HG02970 (cell line): Measurements from ENCODE around the gene WDR45.

Experiments used
- ATAC-seq: cut with Tn5 transposase; IDR thresholded peaks from one replicate; pipeline ENCODE4 v1.9.1; 2021; ENCODE audit warnings: mild to moderate bottlenecking, moderate library complexity, moderate number of reproducible peaks; ENCODE audit not compliant: unreplicated experiment, low FRiP score

The WDR45 gene

DNA sequence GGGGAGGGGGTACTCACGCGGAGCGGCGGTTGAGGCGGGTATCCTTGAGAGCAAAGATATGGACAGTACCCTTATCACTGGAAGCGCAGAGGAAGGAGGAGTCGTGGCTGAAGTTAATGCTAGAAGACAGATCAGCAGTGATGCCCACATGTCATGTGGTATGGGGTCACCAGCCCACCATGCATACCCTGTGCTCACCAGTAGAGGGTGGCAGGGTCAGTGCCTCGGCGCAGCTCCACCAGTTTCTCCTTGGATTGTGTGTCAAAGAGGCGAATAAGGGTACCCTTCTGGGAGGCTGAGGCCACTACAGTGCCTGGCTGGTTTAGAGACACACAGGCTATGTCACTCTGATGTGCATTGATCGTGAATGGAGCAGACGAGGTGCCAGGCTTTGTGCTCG lies 4.3 kb downstream of the WDR45 start:
- no peak for ATAC-seq

DNA sequence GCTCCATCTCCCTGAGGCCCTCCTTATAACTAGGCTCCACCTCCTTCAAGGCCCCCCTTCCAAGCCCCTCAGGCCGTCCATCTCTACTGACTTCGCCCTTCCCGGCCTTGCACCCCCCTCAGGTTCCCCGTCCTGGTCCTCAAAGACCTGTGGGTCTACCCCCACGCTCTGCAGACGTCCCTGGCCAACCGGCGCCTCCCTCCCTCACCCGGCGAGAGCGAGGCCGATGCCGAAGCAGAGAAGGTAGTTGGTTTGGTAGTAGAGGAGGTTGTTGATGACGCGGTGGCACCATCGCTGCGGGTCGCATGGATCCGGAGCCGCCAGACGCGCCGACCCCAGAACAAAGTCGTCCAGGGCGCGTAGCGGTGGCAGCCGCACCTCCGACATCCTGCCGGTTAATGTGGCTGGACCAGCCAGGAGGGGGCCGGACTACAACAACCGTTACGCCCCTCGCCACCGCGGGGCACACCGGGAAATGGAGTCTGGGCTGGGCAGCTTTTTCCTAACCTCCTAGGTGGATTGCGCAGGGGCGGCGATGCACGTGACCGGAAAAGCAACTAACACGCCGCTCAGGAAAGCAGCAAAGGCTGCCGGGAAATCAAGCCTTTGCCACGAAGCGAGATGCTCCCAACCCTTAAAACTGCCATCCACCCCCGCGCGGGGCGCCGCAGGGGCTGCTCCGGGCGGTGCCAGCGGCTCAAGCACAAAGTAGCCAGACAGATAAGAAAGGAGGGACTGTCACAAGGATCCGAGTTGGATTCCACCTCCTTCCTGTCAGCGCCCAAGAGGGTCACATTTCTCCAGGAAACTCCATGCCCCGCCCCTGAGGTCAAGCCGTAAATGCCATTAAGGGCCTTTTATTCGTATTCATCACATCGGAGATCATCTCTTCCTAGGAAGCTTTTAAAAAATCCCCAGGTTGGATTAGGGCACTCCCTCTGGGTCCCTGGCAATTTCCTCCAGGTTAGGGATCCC lies 5.8 kb downstream of the WDR45 start, which contains the start of gene PRAF2:
PRAF2 (minus strand) TSS at position 402 of the 975 bp plus-strand sequence; CDS start at position 387, 15 bp downstream.
- ATAC-seq = no peak

DNA sequence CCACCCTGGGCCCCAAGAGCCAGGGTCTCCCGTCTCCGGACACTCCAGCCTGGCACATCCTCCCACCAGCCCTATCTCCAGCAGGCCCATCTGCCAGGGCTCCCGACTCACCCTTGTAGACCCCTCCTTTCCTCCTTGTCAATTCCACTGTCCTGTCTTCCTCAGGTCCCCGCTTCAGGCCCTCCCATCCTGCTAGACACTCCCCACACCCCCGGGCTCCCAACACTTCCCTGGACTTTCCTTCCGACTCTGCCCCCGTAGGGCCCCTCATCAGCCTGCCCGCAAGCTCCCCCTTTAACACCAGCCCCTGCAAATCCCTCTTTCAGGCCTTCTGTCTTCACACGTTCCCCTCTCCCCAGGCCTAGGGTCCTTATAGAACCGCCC lies 7.0 kb downstream of the WDR45 start:
- no peak for ATAC-seq

DNA sequence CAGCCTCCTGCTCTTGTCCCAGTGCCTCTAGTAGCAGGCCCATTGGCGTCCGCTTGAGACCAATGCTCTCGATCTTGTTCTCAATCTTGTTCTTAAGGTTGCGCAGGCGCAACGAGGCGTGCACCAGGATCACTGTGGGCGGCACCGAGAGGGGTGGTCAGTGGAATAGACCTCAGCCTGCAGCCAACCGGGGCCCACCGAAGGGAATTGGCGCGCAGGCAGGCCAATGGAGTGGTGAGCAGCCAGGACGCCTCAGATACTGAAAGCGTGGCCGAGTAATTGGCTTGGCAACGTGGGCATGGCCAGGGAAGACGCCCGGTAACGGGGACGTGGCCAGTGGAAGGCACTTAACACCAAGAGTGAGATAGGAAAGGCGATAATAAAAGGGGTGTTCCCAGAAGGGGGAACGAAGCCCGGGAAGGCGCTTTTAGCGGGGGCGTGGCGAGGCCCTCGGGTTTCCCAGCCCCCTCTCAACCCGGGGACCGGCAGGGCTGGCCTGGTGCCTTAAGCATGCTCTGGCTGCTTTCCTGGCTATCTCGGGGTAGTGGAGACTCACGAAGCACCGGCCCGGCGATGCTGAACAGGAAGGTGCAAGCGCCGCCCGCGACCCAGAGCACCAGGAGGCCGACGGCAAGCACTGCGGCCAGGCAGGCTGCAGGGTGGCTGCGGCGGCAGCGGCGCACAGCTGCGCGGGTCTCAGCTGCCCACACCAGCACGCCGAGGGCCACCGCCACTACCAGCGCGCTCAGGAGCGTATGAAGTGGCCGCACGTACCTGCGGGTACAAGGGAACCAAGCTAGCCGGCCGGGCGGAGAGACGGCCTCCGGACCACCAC lies 7.6 kb downstream of the WDR45 start:
- ATAC-seq = no peak

DNA sequence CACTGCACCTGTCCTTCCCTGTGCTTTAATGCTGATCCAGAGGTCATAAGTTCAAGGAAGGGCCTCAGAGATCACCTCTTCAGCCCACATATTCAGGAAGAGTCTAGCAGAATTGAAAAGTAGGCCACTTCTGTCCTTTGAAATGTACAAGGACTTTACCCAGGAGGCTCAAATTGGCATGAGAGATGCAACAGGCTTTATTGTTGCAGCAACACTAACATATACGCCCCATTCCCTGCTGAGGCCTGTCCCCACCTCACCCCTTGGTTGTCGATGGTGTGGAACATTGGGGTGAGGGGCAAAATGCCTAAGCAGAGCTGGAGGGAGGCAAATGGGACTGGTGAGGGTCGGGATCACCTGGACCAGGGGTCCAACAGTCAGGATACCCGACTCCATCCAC lies 8.7 kb downstream of the WDR45 start:
- ATAC-seq = no peak

DNA sequence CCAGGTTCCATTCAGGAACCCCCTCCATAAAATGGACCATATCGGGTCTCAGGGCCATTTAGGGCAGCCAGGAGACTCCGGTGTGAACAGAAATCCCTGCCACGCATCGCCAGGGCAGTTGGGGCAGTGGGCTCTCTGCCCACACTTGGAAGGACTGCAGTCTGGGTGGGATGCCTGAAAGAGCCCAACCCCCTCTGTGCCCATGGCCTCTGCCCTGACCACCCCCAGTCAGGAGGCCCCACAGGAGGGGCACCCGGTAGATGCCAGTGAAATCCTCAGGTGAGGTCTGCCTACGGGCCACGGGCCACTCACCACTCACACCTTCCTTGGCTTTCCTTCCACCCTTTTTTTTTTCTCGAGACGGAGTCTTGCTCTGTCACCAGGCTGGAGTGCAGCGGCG lies 10.6 kb downstream of the WDR45 start:
- ATAC-seq = no peak

DNA sequence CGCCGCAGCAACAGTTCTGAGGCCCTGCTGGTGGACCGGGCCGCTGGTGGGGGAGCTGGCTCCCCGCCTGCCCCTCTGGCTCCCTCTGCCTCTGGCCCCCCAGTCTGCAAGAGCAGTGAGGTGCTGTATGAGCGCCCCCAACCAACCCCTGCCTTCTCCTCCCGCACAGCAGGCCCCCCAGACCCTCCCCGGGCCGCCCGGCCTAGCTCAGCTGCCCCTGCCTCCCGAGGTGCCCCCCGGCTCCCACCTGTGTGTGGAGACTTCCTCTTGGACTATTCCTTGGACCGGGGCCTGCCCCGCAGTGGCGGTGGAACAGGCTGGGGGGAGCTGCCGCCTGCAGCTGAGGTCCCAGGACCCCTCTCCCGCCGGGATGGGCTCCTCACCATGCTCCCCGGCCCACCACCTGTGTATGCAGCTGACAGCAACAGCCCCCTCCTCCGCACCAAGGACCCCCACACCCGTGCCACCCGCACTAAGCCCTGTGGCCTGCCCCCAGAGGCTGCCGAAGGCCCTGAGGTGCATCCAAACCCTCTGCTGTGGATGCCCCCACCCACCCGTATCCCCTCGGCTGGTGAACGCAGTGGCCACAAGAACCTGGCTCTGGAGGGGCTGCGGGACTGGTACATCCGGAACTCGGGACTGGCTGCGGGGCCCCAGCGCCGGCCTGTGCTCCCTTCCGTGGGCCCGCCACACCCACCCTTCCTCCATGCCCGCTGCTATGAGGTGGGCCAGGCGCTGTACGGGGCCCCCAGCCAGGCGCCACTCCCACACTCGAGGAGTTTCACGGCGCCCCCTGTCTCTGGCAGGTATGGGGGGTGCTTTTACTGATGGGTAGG lies 12.2 kb downstream of the WDR45 start:
- ATAC-seq = no peak

DNA sequence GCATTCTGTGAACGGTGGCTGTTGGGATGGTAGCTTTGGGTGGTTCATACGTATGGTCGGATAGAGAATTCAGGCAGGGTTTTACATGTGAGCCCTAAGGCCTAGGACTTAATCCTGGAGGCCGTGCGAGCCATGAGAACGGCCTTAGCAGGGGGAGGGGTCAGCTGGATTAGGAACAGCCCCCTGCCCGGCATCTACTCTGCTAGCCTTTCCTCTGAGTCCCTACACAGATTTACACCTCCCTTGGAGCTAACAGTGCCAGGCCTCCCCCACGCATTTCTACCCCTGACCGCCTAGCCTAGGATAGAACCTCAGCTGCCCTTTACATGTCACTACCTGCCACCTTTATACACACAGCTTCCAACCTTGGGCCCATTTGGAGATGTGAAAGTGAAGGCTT lies 13.0 kb downstream of the WDR45 start:
- ATAC-seq = no peak

DNA sequence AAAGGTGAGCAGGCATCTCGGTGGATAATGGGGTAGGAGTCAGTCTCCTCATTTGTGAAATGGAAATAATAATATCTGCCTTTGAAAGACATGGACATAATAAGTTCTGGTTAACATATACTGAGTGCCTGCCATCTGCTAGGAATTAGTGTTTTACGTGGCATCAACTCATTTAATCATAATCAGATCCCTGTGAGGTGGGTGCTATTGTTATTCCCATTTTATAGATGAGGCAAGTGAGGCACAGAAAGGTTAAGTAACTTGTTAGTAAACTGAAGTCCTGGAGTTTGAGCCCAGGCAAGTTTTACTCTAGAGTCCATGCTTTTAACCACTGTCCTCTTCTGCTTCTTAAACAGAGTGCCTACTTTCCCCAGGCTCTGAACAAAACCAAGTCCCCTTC lies 13.4 kb downstream of the WDR45 start:
- ATAC-seq = no peak

DNA sequence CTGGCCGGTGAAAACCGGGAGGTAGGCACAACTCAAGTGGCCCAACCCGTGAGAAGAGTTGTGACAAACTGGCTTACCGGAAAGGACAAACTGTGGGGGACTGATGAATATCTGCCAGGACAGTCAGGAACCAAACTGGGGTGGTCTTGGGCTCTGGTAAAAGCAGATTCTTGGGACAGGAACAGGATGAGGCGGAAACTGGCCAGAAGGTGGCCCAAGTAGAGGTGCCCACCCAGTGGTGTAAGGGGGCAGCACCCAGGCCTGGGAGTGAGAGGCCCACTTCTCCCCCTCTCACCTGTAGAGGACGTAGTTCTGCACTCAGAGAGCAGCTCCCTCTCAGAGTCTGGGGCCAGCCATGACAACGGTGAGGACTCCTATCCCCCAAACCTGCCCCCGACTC lies 15.0 kb downstream of the WDR45 start:
- ATAC-seq = no peak

DNA sequence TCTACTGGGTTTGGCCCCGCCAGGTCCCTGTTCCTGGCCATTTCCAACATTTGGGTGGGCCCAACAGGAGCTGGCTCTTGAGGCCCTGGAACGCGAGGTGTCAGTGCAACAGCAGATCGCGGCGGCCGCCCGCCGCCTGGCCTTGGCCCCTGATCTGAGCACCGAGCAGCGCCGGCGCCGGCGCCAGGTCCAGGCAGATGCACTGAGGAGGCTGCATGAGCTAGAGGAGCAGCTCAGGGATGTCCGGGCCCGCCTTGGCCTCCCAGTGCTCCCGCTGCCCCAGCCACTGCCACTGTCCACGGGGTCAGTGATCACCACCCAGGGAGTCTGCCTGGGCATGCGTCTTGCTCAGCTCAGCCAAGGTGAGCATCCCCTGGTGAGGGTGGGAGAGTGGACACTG lies 15.4 kb downstream of the WDR45 start:
- no peak for ATAC-seq

DNA sequence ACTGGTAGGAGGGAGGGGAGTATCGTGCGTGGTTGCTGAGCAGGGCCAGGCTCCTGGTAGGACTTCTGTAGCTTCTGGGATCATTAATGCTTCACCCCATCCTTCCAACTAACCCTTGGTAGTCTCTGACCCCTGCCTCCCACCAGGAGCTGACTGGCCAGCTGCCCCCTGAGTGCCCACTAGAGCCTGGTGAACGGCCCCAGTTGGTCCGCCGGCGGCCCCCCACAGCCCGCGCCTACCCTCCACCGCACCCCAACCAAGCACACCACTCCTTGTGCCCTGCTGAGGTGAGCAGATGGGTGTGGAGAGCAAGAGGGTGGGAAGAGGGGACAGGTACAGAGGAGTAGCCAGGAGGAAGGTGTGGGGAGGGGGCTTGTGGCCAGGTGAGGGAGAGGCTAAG lies 16.0 kb downstream of the WDR45 start:
- ATAC-seq = no peak

DNA sequence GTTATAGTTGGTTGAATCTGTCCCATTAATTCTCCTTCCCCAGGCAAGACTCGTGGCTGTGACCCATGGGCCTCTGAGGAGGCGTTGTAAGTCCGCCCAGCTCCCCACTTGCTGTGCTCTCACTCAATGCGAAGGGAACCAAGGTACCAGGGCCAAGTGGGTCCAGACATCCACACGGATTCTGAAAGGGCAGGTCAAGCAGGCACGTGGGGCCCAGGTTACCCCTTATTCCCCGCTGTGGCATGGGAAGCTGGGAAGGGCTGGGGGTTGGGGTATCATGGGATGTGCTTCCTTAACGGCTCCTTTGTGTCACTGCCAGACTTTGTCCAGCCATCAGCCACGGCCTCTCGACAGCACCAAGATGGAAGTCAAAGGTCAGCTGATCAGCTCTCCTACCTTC lies 17.8 kb downstream of the WDR45 start:
- ATAC-seq = no peak

DNA sequence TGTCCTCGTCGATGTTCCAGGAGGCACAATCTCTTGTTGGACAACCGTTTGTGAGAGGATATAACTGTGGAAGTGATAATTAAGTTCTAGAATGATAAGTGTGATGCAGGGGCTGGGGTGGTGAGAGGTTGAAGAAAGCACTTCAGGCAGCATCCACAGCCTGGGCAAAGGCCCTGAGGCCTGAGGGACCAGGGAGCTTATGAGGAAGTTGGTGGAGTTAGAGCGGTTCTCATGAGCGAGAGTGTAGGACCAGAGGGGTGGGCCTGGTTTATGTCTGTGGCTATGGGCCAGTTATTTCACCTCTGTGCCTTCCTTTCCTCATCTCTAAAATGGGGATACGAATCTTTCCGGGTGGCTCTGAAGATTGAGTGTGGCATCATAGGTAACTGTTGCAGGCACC lies 18.2 kb downstream of the WDR45 start:
- no peak for ATAC-seq

DNA sequence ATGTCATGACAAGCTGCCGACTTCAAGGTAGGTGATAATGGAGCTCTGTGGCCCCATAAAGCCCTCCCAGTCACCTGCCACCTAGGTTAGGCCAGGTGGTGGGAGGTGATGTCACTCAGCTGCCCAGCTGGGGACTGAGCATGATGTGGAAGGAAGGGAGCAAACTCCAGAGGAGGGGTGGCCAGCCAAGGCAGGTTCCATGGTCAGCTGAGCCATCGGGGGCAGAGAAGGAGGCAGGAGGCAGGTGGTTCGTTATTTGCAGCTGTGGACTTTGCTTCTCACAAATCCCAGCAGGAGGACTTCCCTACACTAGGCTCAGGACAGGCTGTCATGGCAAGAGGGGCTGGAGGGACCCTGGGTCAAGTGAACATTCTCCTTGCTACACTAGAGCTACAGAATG lies 18.8 kb downstream of the WDR45 start:
- ATAC-seq = no peak

DNA sequence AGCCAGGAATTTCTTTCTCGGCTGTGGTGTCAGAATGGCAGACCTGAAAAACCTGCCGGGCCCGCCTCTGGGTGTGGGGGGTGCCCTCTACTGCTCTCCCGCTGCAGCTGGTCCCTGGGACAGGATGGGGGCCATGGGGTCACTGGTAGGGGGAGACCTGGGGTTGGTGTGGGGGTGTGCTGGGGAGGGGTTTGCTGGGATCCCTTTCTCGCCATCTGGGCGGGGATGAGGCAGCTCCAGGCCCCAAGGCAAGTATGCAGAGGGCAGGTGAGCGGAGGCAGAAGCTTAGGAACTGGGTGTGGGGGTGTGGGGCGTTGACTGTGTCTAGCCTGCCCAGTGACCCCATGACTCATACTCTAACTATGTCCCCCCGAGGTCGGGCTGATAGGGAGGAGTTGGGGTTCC lies 20.0 kb downstream of the WDR45 start:
- ATAC-seq = no peak

DNA sequence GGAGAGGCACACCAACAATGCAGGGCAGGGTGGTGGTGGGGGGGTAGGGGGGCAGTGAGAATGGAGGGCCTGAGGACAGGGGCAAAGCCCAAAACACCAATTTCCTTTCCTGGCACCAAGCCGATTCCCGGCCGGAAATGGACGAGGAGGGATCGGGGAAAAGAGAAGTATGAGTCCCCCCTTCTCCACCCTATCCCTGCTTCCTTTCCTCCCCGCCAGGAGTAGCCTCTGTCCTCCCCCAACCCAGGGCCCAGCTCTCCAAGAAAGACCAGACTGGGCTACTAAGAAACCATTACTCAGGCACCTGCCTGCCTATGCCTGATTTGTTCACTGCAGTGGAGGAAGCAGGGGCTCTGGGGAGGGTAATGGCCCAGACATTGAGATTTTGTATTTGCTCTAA lies 20.5 kb downstream of the WDR45 start:
- ATAC-seq = no peak

DNA sequence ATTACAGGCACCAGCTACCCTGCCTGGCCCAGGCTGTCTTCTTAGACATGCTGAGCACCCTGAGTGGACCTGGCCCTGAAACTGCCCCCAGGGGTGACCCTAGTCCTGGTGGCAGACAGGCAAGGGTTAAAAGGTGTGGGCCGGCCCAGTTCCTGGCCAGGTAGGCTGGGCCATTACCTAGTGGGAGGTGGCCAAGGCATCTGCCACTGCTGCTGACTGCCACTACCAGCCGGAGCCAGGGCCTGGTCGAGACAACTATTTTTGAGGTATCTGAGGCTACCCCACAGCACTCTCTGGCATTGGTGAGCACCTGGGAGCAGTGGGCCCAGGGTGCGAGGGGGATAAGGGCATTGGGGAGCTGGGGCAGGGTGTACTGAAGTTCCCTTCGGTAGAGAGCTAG lies 20.9 kb downstream of the WDR45 start, which contains the start of gene CCDC120:
CCDC120 (plus strand) TSS at position 206 of the 400 bp plus-strand sequence. CDS start 3,043 bp downstream, outside the sequence.
- ATAC-seq = no peak

DNA sequence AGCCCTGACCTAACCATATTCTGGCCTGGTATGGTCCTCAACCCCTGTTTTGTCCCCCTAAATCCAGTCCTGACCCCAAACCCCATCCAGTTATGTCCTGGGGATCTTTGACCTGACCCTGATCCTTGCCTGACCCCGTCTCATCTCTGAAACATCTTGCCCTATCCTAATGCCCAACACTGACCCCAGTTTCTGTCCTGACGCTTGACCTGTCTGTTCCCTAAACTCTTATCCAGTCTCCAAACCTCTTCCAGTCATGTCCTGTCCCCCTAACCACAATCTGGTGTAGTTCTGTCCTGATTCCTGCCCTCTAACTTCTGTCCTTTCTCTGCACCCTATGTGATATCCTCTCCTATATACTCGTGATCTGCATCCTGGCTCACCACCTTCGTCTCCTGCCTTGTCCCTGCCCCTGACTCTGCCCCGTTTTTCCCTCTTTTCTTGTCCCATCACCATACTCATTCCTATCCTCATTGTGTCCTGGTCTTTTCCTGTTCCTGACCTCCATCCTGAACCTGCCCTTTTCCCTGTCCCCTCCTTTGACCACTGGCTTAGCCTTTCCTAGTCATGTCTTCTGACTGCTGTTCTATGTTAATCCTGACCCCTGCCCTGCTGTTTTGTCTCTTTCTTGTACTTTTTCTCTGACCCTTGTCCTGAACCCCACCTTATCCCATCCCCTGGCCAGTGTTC lies 25.5 kb downstream of the WDR45 start:
- ATAC-seq = no peak
